GM10266 (cell line): ENCODE data around the gene KCNN2.

Experiments used
- DNase-seq: peaks from one replicate; pipeline ENCODE4 v3.0.0; 2012; ENCODE audit errors: extremely low spot score
- TF ChIP-seq, protein P1 (sequence below): IDR thresholded peaks from 2 replicates; pipeline ENCODE4 v1.5.1; 2012; ENCODE audit warnings: mild to moderate bottlenecking, low read depth; ENCODE audit not compliant: control insufficient read depth, insufficient read depth; ENCODE audit errors: missing control alignments

Gene KCNN2

GRCh38 chr5:114360816-114361723, 800 bp upstream of the KCNN2 start:
- DNase-seq = peak; percentile 75
- TF ChIP-seq, protein P1, sequence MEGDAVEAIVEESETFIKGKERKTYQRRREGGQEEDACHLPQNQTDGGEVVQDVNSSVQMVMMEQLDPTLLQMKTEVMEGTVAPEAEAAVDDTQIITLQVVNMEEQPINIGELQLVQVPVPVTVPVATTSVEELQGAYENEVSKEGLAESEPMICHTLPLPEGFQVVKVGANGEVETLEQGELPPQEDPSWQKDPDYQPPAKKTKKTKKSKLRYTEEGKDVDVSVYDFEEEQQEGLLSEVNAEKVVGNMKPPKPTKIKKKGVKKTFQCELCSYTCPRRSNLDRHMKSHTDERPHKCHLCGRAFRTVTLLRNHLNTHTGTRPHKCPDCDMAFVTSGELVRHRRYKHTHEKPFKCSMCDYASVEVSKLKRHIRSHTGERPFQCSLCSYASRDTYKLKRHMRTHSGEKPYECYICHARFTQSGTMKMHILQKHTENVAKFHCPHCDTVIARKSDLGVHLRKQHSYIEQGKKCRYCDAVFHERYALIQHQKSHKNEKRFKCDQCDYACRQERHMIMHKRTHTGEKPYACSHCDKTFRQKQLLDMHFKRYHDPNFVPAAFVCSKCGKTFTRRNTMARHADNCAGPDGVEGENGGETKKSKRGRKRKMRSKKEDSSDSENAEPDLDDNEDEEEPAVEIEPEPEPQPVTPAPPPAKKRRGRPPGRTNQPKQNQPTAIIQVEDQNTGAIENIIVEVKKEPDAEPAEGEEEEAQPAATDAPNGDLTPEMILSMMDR = peak; percentile 34

GRCh38 chr5:114362197-114362976, 517 bp downstream of the KCNN2 start:
- TF ChIP-seq, protein P1 = no peak
- DNase-seq = peak; percentile 32

- TF ChIP-seq, protein P1 = no peak
- DNase-seq = no peak
Measured at GRCh38 chr5:114362977-114363761, 1.3 kb downstream of the KCNN2 start.

- TF ChIP-seq, protein P1 = no peak
- peak; percentile 12 for DNase-seq
Measured at GRCh38 chr5:114363837-114364236, 2.0 kb downstream of the KCNN2 start.

GRCh38 chr5:114367029-114367428, 5.2 kb downstream of the KCNN2 start:
- no peak for DNase-seq
- TF ChIP-seq, protein P1 = no peak

- TF ChIP-seq, protein P1 = no peak
- no peak for DNase-seq
Measured at GRCh38 chr5:114369680-114370417, 8.0 kb downstream of the KCNN2 start.
